ENCODE data around the gene FKBP15. TPM values are rescaled to one million over a fixed set of nuclear protein-coding genes. Genes with fewer than 3 reads are reported as not detected.

Gene FKBP15
- total RNA-seq, 1 experiment from 2014 or later: 20.1 TPM

DNA sequence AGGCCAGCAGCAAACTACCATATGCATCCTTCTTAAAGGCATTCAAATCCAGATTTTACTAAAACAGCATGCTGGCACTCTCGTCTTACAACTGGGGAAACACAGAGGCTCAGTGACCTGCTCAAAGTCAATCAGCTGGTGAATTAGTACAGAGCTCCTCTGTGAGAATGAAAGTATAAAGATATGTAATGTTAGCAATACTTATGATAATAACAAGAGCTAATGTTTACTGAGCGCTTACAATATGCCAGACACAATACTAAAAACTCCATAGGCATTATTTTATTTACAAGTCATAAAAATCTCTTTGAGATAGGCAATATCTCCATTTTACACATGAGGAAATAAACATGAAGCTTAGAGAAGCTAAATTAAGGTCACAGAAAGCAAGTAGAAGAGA lies 28.6 kb downstream of the FKBP15 start:
- Mint-ChIP-seq H3K27ac (ENCODE audit: unreplicated experiment) (no peak overlapping the region), H3K36me3 (ENCODE audit: insufficient read depth, unreplicated experiment) (peaks cover 23% of the 10 kb centered on the region)

DNA sequence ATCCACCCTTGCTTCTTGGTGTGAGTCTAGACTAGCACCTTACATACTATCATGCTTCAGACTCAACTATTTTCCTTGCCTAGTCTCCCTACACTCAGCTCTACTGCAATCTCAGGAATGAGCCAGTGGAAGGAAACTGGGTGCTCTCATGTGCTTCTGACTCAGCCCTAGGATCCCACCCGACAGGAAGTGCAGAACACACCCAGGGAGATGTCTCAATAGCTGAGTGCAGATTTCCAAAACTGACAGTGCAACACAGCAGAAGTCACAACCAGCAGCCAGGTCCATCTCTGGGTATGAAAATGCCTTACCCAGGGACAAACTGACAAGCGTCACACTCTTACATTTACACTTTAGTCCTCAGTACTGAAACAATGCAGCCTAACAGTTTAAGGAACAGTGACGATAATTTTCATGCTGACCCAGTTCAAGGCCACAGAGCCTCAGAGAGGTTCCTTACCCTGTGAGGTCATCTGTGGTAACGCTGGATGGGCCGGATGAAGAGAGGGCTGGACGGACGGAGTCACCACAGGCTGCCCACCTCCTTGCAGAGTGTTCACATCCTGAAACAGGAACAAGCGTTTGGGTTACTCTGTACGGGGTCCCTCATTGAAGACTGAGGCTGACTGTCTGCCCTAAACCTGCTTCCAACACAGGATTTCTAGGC lies 33.0 kb downstream of the FKBP15 start:
- no peaks in the 10 kb centered on the region for H3K9me3 Mint-ChIP-seq (ENCODE audit: unreplicated experiment)
- no peaks in the 10 kb centered on the region for H3K9me3 ChIP-seq
- intact Hi-C loops (cut with micrococcal nuclease; ENCODE audit: unreplicated experiment): no loop called here
- TF ChIP-seq, protein P1, sequence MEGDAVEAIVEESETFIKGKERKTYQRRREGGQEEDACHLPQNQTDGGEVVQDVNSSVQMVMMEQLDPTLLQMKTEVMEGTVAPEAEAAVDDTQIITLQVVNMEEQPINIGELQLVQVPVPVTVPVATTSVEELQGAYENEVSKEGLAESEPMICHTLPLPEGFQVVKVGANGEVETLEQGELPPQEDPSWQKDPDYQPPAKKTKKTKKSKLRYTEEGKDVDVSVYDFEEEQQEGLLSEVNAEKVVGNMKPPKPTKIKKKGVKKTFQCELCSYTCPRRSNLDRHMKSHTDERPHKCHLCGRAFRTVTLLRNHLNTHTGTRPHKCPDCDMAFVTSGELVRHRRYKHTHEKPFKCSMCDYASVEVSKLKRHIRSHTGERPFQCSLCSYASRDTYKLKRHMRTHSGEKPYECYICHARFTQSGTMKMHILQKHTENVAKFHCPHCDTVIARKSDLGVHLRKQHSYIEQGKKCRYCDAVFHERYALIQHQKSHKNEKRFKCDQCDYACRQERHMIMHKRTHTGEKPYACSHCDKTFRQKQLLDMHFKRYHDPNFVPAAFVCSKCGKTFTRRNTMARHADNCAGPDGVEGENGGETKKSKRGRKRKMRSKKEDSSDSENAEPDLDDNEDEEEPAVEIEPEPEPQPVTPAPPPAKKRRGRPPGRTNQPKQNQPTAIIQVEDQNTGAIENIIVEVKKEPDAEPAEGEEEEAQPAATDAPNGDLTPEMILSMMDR (IDR thresholded peaks at IDR 0.05; ENCODE audit: insufficient read depth in 1 of 2, low read depth in 1 of 2, low read length in 1 of 2, severe bottlenecking in 1 of 2, unreplicated experiment in 1 of 2): no peak
- no peak for DNase-seq
- peaks cover 3% of the 10 kb centered on the region; the same call in 1 of the 2 replicates for H3K36me3 ChIP-seq (ENCODE audit: control insufficient read depth, insufficient read depth, low read length)
- H3K4me3 ChIP-seq (ENCODE audit: low read depth, low read length): no peak overlapping the region
- no peak overlapping the region for H3K27ac Mint-ChIP-seq (ENCODE audit: unreplicated experiment)
- H3K27me3 ChIP-seq (replicated peaks; ENCODE audit: control insufficient read depth, insufficient read depth, low read length): no peaks in the 10 kb centered on the region
- ChIA-PET CTCF (no interaction called here), POLR2A (no interaction called here)
- no peaks in the 10 kb centered on the region for H3K4me1 ChIP-seq
- no peaks in the 10 kb centered on the region for H3K4me1 Mint-ChIP-seq (ENCODE audit: low read depth, unreplicated experiment)
- H3K36me3 Mint-ChIP-seq (ENCODE audit: insufficient read depth, unreplicated experiment): peaks cover 20% of the 10 kb centered on the region
- no TSS peak for BruUV-seq (replicated peaks)
- H3K4me3 Mint-ChIP-seq (ENCODE audit: unreplicated experiment): no peak overlapping the region
- H3K27me3 Mint-ChIP-seq (ENCODE audit: insufficient read depth, unreplicated experiment): no peaks in the 10 kb centered on the region

More for the DNA sequence above, 28.6 kb downstream of the FKBP15 start:
- ChIA-PET CTCF (no interaction called here), POLR2A (no interaction called here)
- TF ChIP-seq, protein P1 (IDR thresholded peaks at IDR 0.05; ENCODE audit: insufficient read depth in 1 of 2, low read depth in 1 of 2, low read length in 1 of 2, severe bottlenecking in 1 of 2, unreplicated experiment in 1 of 2): no peak
- BruUV-seq (replicated peaks): no TSS peak
- H3K4me3 ChIP-seq (ENCODE audit: low read depth, low read length): no peak overlapping the region
- H3K4me1 ChIP-seq: no peaks in the 10 kb centered on the region
- no peak overlapping the region for H3K4me3 Mint-ChIP-seq (ENCODE audit: unreplicated experiment)
- no peaks in the 10 kb centered on the region for H3K27me3 Mint-ChIP-seq (ENCODE audit: insufficient read depth, unreplicated experiment)
- no peaks in the 10 kb centered on the region for H3K9me3 Mint-ChIP-seq (ENCODE audit: unreplicated experiment)
- intact Hi-C loops (cut with micrococcal nuclease; ENCODE audit: unreplicated experiment): no loop called here
- peaks cover 8% of the 10 kb centered on the region for H3K4me1 Mint-ChIP-seq (ENCODE audit: low read depth, unreplicated experiment)
- peaks cover 2% of the 10 kb centered on the region; the same call in 1 of the 2 replicates for H3K36me3 ChIP-seq (ENCODE audit: control insufficient read depth, insufficient read depth, low read length)
- no peaks in the 10 kb centered on the region for H3K27me3 ChIP-seq (replicated peaks; ENCODE audit: control insufficient read depth, insufficient read depth, low read length)
- no peak for DNase-seq
- no peaks in the 10 kb centered on the region for H3K9me3 ChIP-seq

DNA sequence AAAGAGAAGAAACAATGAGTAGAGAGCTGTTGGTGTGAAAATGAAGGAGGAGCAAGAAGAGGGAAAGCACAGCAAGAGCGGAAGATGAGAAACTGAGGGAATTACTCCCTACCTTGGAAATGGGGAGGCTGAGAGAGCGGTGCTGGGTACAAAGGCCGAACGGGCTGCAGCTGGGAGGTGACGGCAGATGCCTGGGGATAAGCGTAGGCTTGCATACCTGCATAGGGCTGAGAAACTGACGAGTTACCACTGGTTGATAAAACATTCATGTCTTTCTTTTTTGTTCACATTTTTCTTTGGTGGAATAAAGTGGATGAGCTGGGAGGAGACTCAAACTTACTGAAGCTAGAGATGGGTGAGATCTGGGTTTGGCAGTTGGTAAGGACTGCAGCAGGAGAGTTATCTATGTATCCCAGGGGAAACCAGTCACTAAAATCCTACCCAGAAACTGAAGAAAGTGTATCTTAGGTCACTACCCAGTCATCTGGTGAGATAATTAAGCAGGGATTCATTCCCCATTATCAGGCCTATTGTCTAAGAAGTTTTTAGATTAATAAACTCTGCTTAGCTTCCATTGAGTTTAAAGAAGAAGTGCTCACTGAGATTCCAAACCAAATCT lies 34.8 kb downstream of the FKBP15 start:
- Histone ChIP-seq H3K27me3 (replicated peaks; ENCODE audit: control insufficient read depth, insufficient read depth, low read length) (no peaks in the 10 kb centered on the region), H3K9me3 (no peaks in the 10 kb centered on the region), H3K4me3 (ENCODE audit: low read depth, low read length) (no peak overlapping the region), H3K4me1 (no peaks in the 10 kb centered on the region), H3K36me3 (ENCODE audit: control insufficient read depth, insufficient read depth, low read length) (peaks cover 6% of the 10 kb centered on the region)
- ChIA-PET CTCF (no interaction called here), POLR2A (no interaction called here)
- Mint-ChIP-seq H3K36me3 (ENCODE audit: insufficient read depth, unreplicated experiment) (peaks cover 19% of the 10 kb centered on the region), H3K9me3 (ENCODE audit: unreplicated experiment) (no peaks in the 10 kb centered on the region), H3K4me3 (ENCODE audit: unreplicated experiment) (no peak overlapping the region), H3K4me1 (ENCODE audit: low read depth, unreplicated experiment) (no peaks in the 10 kb centered on the region), H3K27ac (ENCODE audit: unreplicated experiment) (no peak overlapping the region), H3K27me3 (ENCODE audit: insufficient read depth, unreplicated experiment) (no peaks in the 10 kb centered on the region)
- no peak for DNase-seq
- TF ChIP-seq, protein P1 (IDR thresholded peaks at IDR 0.05; ENCODE audit: insufficient read depth in 1 of 2, low read depth in 1 of 2, low read length in 1 of 2, severe bottlenecking in 1 of 2, unreplicated experiment in 1 of 2): no peak
- intact Hi-C loops (cut with micrococcal nuclease; ENCODE audit: unreplicated experiment): no loop called here
- no TSS peak for BruUV-seq (replicated peaks)
